Measurements from ENCODE around the gene ZDHHC7.

- no peak for TF ChIP-seq POLR2A (IDR thresholded peaks at IDR 0.05)
- no peak for TF ChIP-seq POLR2AphosphoS5 (IDR thresholded peaks at IDR 0.05)
- TF ChIP-seq CTCF (IDR thresholded peaks at IDR 0.05) = no peak
Measured at GRCh38 chr16:84949772-84950436, 61.4 kb downstream of the ZDHHC7 start.

All from gastroesophageal sphincter (tissue), 3 donors.